Stimulated activated naive CD4-positive, alpha-beta T cell (primary cell): ENCODE measurements around the gene TMTC4.

Source experiments
- DNase-seq, 6 experiments: peaks; one replicate each; lab custom pipeline; 2025; lab: John Stamatoyannopoulos, UW

Gene TMTC4

GRCh38 chr13:100667894-100668293 is 6.7 kb downstream of the TMTC4 start:
- DNase-seq, result no peak

GRCh38 chr13:100666124-100666523 is 8.5 kb downstream of the TMTC4 start:
- DNase-seq, result no peak

GRCh38 chr13:100665403-100665802 is 9.2 kb downstream of the TMTC4 start:
- no peak for DNase-seq

- DNase-seq, result no peak
Observed at GRCh38 chr13:100664171-100664900, 10.3 kb downstream of the TMTC4 start.

- no peak for DNase-seq
Observed at GRCh38 chr13:100662468-100663211, 12.0 kb downstream of the TMTC4 start.

GRCh38 chr13:100660761-100661160 is 13.8 kb downstream of the TMTC4 start:
- no peak for DNase-seq

- DNase-seq, result no peak
Observed at GRCh38 chr13:100659578-100659977, 15.0 kb downstream of the TMTC4 start.

GRCh38 chr13:100658363-100658762 is 16.2 kb downstream of the TMTC4 start:
- no peak for DNase-seq

- no peak for DNase-seq
Observed at GRCh38 chr13:100657881-100658315, 16.7 kb downstream of the TMTC4 start.

GRCh38 chr13:100652510-100652909 is 22.1 kb downstream of the TMTC4 start:
- DNase-seq, result no peak

- no peak for DNase-seq
Observed at GRCh38 chr13:100650326-100650725, 24.3 kb downstream of the TMTC4 start.

GRCh38 chr13:100648354-100648753 is 26.2 kb downstream of the TMTC4 start:
- DNase-seq, result no peak

- DNase-seq, result no peak
Observed at GRCh38 chr13:100646871-100647270, 27.7 kb downstream of the TMTC4 start.

- no peak for DNase-seq
Observed at GRCh38 chr13:100646030-100646673, 28.4 kb downstream of the TMTC4 start.

- DNase-seq, result no peak
Observed at GRCh38 chr13:100645382-100645781, 29.2 kb downstream of the TMTC4 start.

GRCh38 chr13:100644371-100644770 is 30.2 kb downstream of the TMTC4 start:
- DNase-seq, result no peak

- DNase-seq, result no peak
Observed at GRCh38 chr13:100637796-100638195, 36.8 kb downstream of the TMTC4 start.

GRCh38 chr13:100637380-100637779 is 37.2 kb downstream of the TMTC4 start:
- DNase-seq, result no peak

- no peak for DNase-seq
Observed at GRCh38 chr13:100636441-100636840, 38.2 kb downstream of the TMTC4 start.

GRCh38 chr13:100636004-100636403 is 38.6 kb downstream of the TMTC4 start:
- no peak for DNase-seq

GRCh38 chr13:100634696-100635095 is 39.9 kb downstream of the TMTC4 start:
- no peak for DNase-seq

GRCh38 chr13:100633461-100633860 is 41.1 kb downstream of the TMTC4 start:
- DNase-seq, result no peak

GRCh38 chr13:100630555-100630954 is 44.0 kb downstream of the TMTC4 start:
- DNase-seq, result no peak
